ENCODE results near the gene PCDHB11. TPM values are rescaled to one million over a fixed set of nuclear protein-coding genes. Genes with fewer than 3 reads are reported as not detected.
A peak's percentile ranks its signal among the peaks of the same experiment; 100 is the strongest.
"Not testable (repeated sequence)": the region's sequence is repeated elsewhere in the genome, so short reads cannot be mapped to it uniquely, and the experiment has no call there.

Gene PCDHB11
- total and polyA plus RNA-seq, 9 of the 15 experiments (the other 6 are each of a cell fraction or from before 2014, with no cell fraction given), result not detected

DNA sequence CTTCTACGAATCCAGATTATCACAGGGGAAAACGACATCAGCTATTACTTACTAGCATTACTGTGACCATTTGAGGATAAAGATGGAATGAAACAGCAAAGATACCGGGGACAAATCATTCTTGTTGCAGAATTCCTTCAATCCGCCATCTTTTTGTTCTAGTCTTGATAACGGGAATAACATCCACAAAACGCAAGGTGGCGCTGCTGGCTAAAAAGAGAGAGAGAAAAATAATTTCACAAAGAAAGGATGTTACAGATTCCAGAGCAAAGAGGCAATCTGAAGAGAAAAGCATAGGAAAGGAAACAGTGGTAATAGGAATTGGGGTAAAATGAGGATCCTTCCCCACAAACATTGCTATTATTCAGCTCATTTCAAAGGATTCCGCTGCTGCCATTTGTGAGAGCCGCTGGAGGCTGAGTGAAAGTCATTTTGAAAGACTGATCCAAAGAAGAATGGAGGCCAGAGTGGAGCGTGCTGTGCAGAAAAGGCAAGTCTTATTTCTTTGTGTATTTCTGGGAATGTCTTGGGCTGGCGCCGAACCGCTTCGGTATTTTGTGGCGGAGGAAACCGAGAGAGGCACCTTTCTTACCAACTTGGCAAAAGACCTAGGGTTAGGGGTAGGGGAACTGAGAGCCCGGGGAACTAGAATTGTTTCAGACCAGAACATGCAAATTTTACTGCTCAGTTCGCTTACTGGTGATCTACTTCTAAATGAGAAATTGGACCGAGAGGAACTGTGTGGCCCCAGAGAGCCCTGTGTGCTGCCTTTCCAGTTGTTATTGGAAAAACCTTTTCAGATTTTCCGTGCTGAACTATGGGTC lies 26.8 kb upstream of the PCDHB11 start, which contains the start of gene PCDHB7:
Gene PCDHB7 (plus strand): TSS at position 264 of the 824 bp plus-strand sequence. CDS start 192 bp downstream, at position 456.
- DNase-seq (ENCODE audit: extremely low read depth in 1 of 4, low spot score in 3 of 4) (peak; percentile 20 to 45 (median 30)), ATAC-seq (no peak), FAIRE-seq (peak; percentile 59)
- TF ChIP-seq, protein P1, sequence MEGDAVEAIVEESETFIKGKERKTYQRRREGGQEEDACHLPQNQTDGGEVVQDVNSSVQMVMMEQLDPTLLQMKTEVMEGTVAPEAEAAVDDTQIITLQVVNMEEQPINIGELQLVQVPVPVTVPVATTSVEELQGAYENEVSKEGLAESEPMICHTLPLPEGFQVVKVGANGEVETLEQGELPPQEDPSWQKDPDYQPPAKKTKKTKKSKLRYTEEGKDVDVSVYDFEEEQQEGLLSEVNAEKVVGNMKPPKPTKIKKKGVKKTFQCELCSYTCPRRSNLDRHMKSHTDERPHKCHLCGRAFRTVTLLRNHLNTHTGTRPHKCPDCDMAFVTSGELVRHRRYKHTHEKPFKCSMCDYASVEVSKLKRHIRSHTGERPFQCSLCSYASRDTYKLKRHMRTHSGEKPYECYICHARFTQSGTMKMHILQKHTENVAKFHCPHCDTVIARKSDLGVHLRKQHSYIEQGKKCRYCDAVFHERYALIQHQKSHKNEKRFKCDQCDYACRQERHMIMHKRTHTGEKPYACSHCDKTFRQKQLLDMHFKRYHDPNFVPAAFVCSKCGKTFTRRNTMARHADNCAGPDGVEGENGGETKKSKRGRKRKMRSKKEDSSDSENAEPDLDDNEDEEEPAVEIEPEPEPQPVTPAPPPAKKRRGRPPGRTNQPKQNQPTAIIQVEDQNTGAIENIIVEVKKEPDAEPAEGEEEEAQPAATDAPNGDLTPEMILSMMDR (IDR thresholded peaks at IDR 0.05 in 2 of 3, conservative IDR thresholded peaks at IDR 0.05 in 1 of 3; ENCODE audit: insufficient read depth in 2 of 3, low read depth in 1 of 3, low read length in 3 of 3), result peak; percentile 43 to 68 (median 65); a peak in 5 of 6 replicates
- TF ChIP-seq YY1 (IDR thresholded peaks at IDR 0.05; ENCODE audit: borderline replicate concordance in 1 of 3, control insufficient read depth in 1 of 3, extremely low read depth in 1 of 3, insufficient read depth in 3 of 3, insufficient read length in 1 of 3, insufficient replicate concordance in 2 of 3, low read depth in 1 of 3, low read length in 2 of 3) (peak in 1 of 3 experiments; percentile 72), RAD21 (CRISPR knock-in tag; conservative IDR thresholded peaks at IDR 0.05 in 1 of 2, IDR thresholded peaks at IDR 0.05 in 1 of 2) (peak in 1 of 2 experiments; percentile 26; a peak in 1 of 4 replicates), ZNF197 (CRISPR knock-in tag; IDR thresholded peaks at IDR 0.05; ENCODE audit: low read depth) (no peak)
- no peak within 1 kb of the TSS for H3K9ac ChIP-seq (ENCODE audit: insufficient read depth in 1 of 2, low read depth in 2 of 2, low read length in 2 of 2)
- H3K4me3 ChIP-seq, result no peak within 1 kb of the TSS
- WGBS (ENCODE audit: insufficient coverage, low coverage, missing lambda C conversion rate), result 0% methylated on average over 20 of the region's 20 CpGs
- in situ Hi-C loops (cut with MboI) (no loop called here), intact Hi-C loops (cut with micrococcal nuclease) (no loop called here)
- POLR2A ChIA-PET, result no interaction called here
- BruUV-seq (replicated peaks), result no TSS peak
- no peaks in the 10 kb centered on the region for H3K79me2 ChIP-seq (ENCODE audit: control insufficient read depth, insufficient read depth, low read length)
- peaks cover 3 to 6% of the 10 kb centered on the region in 2 experiments; a peak in 3 of 5 replicates for H3K27me3 ChIP-seq (ENCODE audit: control insufficient read depth in 2 of 2, insufficient read depth in 2 of 2, low read length in 2 of 2)
- H3K4me1 ChIP-seq (replicated peaks in 1 of 2; ENCODE audit: control insufficient read depth in 2 of 2, insufficient read depth in 2 of 2, low read length in 2 of 2), result no peaks in the 10 kb centered on the region
- no peak within 1 kb of the TSS for H3K27ac ChIP-seq (ENCODE audit: extremely low read depth, low read depth, low read length)
- no peaks in the 10 kb centered on the region for H3K9me3 ChIP-seq (replicated peaks; ENCODE audit: control insufficient read depth, insufficient read depth, low read depth, low read length)
- H3K4me2 ChIP-seq (ENCODE audit: insufficient read depth, low read length), result no peak within 1 kb of the TSS
- no peaks in the 10 kb centered on the region for H3K36me3 ChIP-seq (ENCODE audit: control insufficient read depth, insufficient read depth, low read length)
- H2AFZ ChIP-seq (ENCODE audit: low read depth, low read length), result 0 out of 2 replicates have a peak within 1 kb of the TSS, but pooled peaks have one; percentile 15
- no peaks in the 10 kb centered on the region for H4K20me1 ChIP-seq (replicated peaks; ENCODE audit: control insufficient read depth, insufficient read depth, low read length)
- CTCF ChIA-PET (ENCODE audit: low intra/inter-chr PET ratio), result interaction anchor here (0.6 kb wide), 1 partner anchor 32 kb away, joined by 3 read pairs; no protein-coding TSS in a partner anchor
- H3K9me1 ChIP-seq (ENCODE audit: control insufficient read depth, insufficient read depth, low read length), result no peaks in the 10 kb centered on the region

DNA sequence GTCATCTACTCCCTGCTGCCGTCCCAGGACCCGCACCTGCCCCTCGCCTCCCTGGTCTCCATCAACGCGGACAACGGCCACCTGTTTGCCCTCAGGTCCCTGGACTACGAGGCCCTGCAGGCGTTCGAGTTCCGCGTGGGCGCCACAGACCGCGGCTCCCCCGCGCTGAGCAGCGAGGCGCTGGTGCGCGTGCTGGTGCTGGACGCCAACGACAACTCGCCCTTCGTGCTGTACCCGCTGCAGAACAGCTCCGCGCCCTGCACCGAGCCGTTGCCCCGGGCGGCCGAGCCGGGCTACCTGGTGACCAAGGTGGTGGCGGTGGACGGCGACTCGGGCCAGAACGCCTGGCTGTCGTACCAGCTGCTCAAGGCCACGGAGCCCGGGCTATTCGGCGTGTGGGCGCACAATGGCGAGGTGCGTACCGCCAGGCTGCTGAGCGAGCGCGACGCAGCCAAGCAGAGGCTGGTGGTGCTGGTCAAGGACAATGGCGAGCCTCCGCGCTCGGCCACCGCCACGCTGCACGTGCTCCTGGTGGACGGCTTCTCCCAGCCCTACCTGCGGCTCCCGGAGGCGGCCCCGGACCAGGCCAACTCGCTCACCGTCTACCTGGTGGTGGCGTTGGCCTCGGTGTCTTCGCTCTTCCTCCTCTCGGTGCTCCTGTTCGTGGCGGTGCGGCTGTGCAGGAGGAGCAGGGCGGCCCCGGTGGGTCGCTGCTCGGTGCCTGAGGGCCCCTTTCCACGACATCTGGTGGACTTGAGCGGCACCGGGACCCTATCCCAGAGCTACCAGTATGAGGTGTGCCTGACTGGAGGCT lies 24.9 kb upstream of the PCDHB11 start:
- in situ Hi-C loops (cut with MboI); H3K36me3 ChIP-seq (ENCODE audit: control insufficient read depth, insufficient read depth, low read length); H3K27ac ChIP-seq (ENCODE audit: extremely low read depth, low read depth, low read length); CTCF ChIA-PET (ENCODE audit: low intra/inter-chr PET ratio); H3K9ac ChIP-seq (ENCODE audit: insufficient read depth in 1 of 2, low read depth in 2 of 2, low read length in 2 of 2); DNase-seq (ENCODE audit: extremely low read depth in 1 of 4, low spot score in 3 of 4); ATAC-seq; H3K9me1 ChIP-seq (ENCODE audit: control insufficient read depth, insufficient read depth, low read length); BruUV-seq (replicated peaks); H3K9me3 ChIP-seq (replicated peaks; ENCODE audit: control insufficient read depth, insufficient read depth, low read depth, low read length); H4K20me1 ChIP-seq (replicated peaks; ENCODE audit: control insufficient read depth, insufficient read depth, low read length); FAIRE-seq; H3K4me1 ChIP-seq (replicated peaks in 1 of 2; ENCODE audit: control insufficient read depth in 2 of 2, insufficient read depth in 2 of 2, low read length in 2 of 2); POLR2A ChIA-PET; H2AFZ ChIP-seq (ENCODE audit: low read depth, low read length); H3K4me3 ChIP-seq; H3K4me2 ChIP-seq (ENCODE audit: insufficient read depth, low read length); H3K79me2 ChIP-seq (ENCODE audit: control insufficient read depth, insufficient read depth, low read length): not testable (repeated sequence)
- intact Hi-C loops (cut with micrococcal nuclease), result loop anchor here (1.0 kb wide), 1 partner anchor 13 kb away; the partner anchor contains the start of gene PCDHB9
- H3K27me3 ChIP-seq (ENCODE audit: control insufficient read depth in 2 of 2, insufficient read depth in 2 of 2, low read length in 2 of 2), result peaks cover 8 to 19% of the 10 kb centered on the region in 2 experiments; a peak in 3 of 5 replicates
- WGBS (ENCODE audit: insufficient coverage, low coverage, missing lambda C conversion rate), result 4% methylated on average over 62 of the region's 79 CpGs
